HG03095 (cell line): Measurements from ENCODE around the gene KRT1.

Source experiments
- ATAC-seq: cut with Tn5 transposase; IDR thresholded peaks from one replicate; pipeline ENCODE4 v1.9.1; 2021; ENCODE audit warnings: moderate library complexity; ENCODE audit not compliant: unreplicated experiment

The KRT1 gene

GRCh38 chr12:52662918-52663229 is 17.3 kb downstream of the KRT1 start:
- no peak for ATAC-seq

- ATAC-seq: no peak
Observed at GRCh38 chr12:52662093-52662917, 17.9 kb downstream of the KRT1 start.

DNA sequence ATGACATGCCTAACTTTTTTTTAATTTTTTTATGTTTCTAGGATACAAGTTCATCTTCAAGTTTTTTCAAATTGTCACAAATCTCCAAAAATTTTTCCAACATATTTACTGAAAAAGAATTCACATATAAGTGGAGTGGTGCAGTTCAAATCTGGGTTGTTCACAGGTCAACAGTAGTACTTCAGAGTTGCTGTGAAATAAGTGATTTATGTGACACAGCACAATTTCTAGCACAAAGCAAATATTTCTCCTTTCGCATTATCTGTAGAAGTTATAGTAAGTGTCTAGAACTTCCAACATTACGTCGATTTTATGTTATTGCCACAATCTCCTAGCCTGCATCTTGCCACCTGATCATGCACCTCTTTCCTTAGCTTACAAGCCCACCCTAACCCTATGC is 18.5 kb downstream of the KRT1 start:
- ATAC-seq: no peak

DNA sequence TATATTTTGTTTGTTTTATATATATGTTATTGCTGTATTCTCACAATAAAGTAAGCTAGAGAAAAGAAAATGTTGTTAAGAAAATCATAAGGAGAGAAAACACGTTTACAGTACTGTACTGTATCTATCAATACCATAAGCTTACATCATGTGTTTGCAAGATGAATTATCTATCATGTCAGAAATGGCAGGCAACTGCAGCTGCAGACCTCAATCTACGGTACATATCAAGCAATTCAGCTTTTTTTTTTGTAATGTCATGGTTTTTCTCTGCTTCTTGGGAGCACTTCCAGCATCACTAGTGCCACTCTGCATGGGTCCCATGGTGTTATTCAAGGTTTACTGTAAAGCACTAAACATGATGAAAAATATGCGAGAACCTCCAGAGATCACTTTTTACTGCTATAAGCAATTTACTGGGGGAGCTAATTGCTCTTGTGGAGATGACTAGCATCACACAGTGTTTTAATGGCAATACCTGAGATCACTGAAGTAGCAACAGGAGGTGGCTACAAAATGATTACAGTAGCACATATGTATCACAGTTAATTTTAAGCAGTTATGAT is 19.2 kb downstream of the KRT1 start:
- no peak for ATAC-seq

DNA sequence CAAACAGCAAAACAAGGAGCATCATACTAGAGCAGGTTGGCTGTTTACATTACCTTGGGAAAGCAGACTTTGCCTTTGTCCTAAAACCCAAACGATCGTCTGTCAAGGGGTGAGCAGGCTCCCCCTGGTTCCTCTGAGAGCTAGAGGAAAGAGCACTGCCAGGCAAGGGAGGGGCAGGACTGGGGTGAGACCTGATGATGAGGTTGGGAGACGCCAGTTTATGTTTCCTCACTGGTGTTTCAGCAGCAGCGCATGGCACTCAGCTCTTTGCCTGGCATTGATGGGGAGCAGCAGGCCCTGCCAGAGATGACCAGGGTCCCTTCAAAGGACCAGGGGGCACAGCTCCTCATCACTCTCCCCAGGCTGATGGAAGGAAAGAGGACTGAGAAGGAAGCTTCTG is 20.3 kb downstream of the KRT1 start:
- no peak for ATAC-seq

DNA sequence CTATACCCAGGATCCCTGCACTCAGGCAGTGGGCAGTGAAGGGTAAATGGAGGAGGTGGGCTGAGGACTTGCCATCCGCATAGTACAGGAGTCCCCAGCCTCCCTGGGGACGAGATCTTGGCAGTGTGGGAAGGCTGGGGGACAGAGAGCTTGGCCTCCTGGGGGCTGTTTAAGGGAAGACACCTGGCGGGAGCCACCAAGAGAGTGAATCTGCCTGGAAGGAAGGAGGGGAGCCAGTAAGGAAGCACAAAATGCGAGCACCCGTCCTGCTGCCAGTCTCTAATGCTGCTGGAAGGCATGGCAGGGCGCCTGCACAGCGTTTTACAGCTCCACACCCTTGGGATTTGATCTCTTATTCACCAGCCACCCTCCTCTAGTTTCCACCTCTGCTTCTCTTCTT is 20.8 kb downstream of the KRT1 start:
- ATAC-seq: no peak

DNA sequence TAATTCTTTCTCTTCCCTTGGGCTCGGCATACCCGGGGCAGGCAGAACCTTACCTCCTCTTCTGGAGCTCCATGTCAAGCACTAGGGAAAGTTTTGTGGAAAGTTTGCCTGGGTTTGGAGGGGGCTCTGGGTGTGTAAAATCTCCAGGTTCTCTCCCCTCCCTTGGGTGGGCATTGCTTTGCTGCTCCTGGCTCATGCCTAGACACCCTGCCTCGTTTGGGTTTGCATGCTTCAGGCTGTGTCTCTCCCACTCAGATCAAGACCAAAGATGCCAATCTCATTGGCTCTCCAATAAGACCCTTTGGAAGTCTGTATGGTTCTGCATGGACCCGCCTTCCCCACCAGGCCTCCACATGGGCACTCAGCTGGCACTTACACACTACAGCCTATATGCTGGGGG is 22.0 kb downstream of the KRT1 start:
- ATAC-seq: no peak

GRCh38 chr12:52657250-52657902 is 22.8 kb downstream of the KRT1 start:
- ATAC-seq: no peak

- ATAC-seq: no peak
Observed at GRCh38 chr12:52656616-52657015, 23.6 kb downstream of the KRT1 start.

GRCh38 chr12:52655720-52656124 is 24.5 kb downstream of the KRT1 start:
- ATAC-seq: no peak

GRCh38 chr12:52655251-52655650 is 25.0 kb downstream of the KRT1 start:
- ATAC-seq: no peak

DNA sequence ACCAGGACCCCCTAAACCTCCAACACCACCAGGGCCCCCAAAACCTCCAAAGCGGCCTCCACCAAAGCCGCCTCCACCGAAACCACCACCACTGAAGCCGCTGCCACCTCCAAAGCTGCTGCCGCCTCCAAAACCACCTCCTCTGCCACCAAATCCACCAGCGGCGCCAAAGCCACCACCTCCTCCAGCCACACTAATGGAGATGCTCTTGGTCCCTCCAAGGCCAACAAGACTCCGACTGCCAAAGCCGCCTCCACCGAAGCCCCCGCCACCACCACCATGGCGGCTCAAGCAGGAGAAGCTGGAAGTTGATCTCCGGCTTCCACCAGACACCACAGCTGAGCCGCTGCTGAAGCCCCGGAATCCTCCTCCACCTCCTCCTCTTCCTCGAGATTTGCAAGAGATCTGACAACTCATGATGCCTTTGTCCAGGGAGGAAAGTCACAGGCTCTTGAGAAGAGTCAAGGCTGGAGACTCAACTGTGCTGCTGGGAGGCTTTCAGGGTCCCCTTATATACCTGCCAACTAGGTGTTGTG is 28.4 kb downstream of the KRT1 start, which contains the start of gene KRT2:
Gene KRT2, minus strand, starts transcription at position 486 of the 536 bp plus-strand sequence. Its CDS starts 69 bp downstream, at position 417.
- ATAC-seq: no peak

DNA sequence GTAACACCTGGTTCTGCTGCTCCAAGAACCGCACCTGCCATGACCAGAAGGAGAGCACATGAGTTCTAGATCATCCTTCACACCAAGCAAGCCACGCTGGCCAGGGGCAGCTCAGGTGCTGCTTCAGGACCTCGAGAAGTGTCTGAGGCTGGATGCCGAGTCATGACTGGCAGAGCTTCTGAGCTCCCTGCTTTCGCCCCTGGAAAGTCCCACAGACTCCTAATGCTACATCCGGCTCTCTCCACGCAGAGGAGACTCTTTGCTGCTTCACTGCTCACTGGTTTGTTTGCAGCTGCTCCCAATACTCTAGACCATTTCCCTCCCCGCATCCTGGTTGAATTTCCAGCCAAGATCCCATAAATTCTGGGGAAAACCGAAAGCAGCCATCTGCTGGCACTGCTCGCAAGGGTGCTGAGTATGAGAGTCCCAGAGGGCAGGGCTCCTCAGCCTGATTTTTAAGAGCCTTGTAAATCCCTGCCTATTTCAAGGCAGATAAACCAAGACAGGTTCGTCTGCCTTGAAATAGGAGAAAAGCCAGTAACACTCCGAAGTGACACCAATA is 29.6 kb downstream of the KRT1 start:
- ATAC-seq: no peak

GRCh38 chr12:52649066-52649465 is 31.1 kb downstream of the KRT1 start:
- ATAC-seq: no peak

DNA sequence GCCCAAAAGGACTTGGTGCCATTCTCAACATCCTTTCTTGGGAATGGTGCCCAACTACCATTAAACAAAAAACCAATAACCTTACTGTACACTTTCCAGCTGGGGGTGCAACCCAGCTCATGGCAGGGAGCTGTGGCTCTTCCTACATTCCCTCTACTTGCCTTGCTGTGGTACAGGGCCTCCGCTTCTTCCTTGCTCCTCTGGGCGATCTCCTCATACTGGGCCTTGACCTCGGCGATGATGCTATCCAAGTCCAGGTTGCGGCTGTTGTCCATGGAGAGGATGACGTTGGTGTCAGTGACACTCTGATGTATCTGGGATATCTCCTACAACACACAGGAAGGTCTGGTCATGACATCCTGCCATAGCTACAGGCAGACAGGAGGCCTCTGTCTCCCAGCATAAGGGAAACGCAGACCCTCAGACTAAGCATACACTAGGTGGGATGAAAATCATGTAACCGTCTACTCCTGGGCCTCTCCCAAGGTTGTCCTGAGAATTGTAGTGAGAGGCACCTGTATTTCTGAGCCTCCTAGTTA is 32.1 kb downstream of the KRT1 start:
- ATAC-seq: no peak

GRCh38 chr12:52647601-52648000 is 32.6 kb downstream of the KRT1 start:
- no peak for ATAC-seq

DNA sequence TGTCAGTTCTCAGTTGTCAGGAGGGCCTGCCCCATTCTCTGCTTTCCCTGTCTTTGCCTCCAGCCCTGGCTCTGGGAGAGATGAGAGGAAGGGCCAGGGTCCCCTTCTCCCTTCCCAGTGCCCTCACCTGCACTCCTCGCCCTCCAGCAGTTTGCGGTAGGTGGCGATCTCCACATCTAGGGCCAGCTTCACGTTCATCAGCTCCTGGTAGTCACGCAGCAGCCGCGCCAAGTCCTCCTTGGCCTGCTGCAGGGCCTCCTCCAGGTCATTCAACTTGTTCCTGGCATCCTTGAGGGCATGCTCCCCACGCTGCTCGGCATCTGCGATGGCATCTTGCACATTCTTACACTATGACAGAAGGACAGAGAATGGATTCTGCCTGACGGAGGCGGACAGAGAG is 33.6 kb downstream of the KRT1 start:
- ATAC-seq: no peak

DNA sequence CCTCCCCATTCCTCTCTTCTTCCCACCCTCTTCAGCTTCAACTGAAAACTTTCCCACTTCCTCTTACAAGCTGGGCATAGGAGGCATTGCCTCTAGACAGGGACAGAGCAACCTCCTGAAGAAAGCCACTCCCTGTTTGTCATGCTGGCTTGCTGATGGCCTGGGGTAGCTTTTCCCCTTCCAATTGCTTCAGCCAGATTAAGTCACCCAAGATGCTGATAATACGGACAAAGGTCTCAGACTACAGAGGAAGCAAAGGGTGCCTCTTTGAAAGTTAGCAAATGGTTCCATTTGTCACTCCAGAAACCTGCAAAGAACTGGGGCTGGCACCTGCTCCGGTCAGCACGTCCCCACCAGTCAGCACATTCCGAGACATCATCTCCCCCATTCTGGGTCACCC is 34.2 kb downstream of the KRT1 start:
- no peak for ATAC-seq

- no peak for ATAC-seq
Observed at GRCh38 chr12:52645120-52645761, 35.0 kb downstream of the KRT1 start.

DNA sequence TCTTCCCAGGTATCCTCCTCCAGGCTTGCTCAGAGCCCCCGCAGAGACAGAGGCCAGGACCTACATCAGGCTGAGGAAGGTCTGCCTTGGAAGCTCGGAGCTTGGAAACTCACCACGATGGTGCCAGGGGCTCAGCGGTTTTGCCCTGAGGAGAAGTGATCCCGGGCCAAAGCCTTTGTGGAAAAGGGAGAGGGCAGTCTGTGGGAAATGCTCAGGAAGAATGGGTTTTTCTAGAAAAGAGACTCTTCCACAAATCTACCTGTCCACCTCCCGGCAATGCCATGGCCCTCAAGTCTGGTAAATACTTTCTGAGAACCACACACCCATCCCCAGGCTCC is 36.2 kb downstream of the KRT1 start:
- ATAC-seq: no peak
